ENCODE data around the gene KIF11. TPM values are rescaled to one million over a fixed set of nuclear protein-coding genes. Genes with fewer than 3 reads are reported as not detected.

KIF11 gene
- total and polyA plus RNA-seq, 9 of the 15 experiments (the other 6 are each of a cell fraction or from before 2014, with no cell fraction given), result 11.3 to 54.4 (median 29.2) TPM

- in situ Hi-C loops (cut with MboI) (loop anchor here (5.0 kb wide), 1 partner anchor 58 kb away; no protein-coding TSS in a partner anchor), intact Hi-C loops (cut with micrococcal nuclease) (no loop called here)
- FAIRE-seq (peak; percentile 6), DNase-seq (ENCODE audit: extremely low read depth in 1 of 4, low spot score in 3 of 4) (peak in 2 of 4 experiments; percentile 49 to 78), ATAC-seq (peak; percentile 50)
- ChIA-PET POLR2A (interaction anchor here (0.6 to 1.6 kb wide), 6 partner anchors 9 to 372 kb away, joined by 3 to 5 read pairs (median 3); no protein-coding TSS in a partner anchor), CTCF (ENCODE audit: low intra/inter-chr PET ratio) (no interaction called here)
- H3K36me3 ChIP-seq (ENCODE audit: control insufficient read depth, insufficient read depth, low read length), result peaks cover 14% of the 10 kb centered on the region
- no peaks in the 10 kb centered on the region for H3K9me1 ChIP-seq (ENCODE audit: control insufficient read depth, insufficient read depth, low read length)
- no TSS peak for BruUV-seq (replicated peaks)
- H3K4me2 ChIP-seq (ENCODE audit: insufficient read depth, low read length), result peak overlapping the region; percentile 78
- WGBS (ENCODE audit: insufficient coverage, low coverage, missing lambda C conversion rate), result under 1% methylated on average over 24 of the region's 32 CpGs
- H3K4me3 ChIP-seq, result peak overlapping the region; percentile 37
- peak overlapping the region; percentile 87 for H3K27ac ChIP-seq (ENCODE audit: extremely low read depth, low read depth, low read length)
- H3K79me2 ChIP-seq (ENCODE audit: control insufficient read depth, insufficient read depth, low read length), result peaks cover 21% of the 10 kb centered on the region
- no peaks in the 10 kb centered on the region for H3K9me3 ChIP-seq (replicated peaks; ENCODE audit: control insufficient read depth, insufficient read depth, low read depth, low read length)
- peaks cover 19 to 31% of the 10 kb centered on the region in 2 experiments; a peak in 4 of 5 replicates for H3K4me1 ChIP-seq (replicated peaks in 1 of 2; ENCODE audit: control insufficient read depth in 2 of 2, insufficient read depth in 2 of 2, low read length in 2 of 2)
- no peaks in the 10 kb centered on the region for H3K27me3 ChIP-seq (ENCODE audit: control insufficient read depth in 2 of 2, insufficient read depth in 2 of 2, low read length in 2 of 2)
- no peaks in the 10 kb centered on the region for H4K20me1 ChIP-seq (replicated peaks; ENCODE audit: control insufficient read depth, insufficient read depth, low read length)
- peak overlapping the region; percentile 93 for H2AFZ ChIP-seq (ENCODE audit: low read depth, low read length)
- H3K9ac ChIP-seq (ENCODE audit: insufficient read depth in 1 of 2, low read depth in 2 of 2, low read length in 2 of 2), result peak overlapping the region; percentile 77 to 88
- TF ChIP-seq CUX1 (CRISPR knock-in tag; IDR thresholded peaks at IDR 0.05), result no peak
- no peak for TF ChIP-seq NCOA4 (IDR thresholded peaks at IDR 0.05; ENCODE audit: partially characterized antibody)
- TF ChIP-seq ZBTB11 (CRISPR knock-in tag; IDR thresholded peaks at IDR 0.05), result peak in 1 of 3 experiments; percentile 79; a peak in 2 of 6 replicates
- TF ChIP-seq TOE1 (IDR thresholded peaks at IDR 0.05; ENCODE audit: borderline replicate concordance), result peak; percentile 33; the same call in 1 of the 2 replicates
- TF ChIP-seq TOE1 (CRISPR knock-in tag; IDR thresholded peaks at IDR 0.05; ENCODE audit: borderline replicate concordance, low read depth), result no peak
- 0 out of 2 replicates have a peak, but pooled peaks have one; percentile 18 for TF ChIP-seq NCOA1 (IDR thresholded peaks at IDR 0.05; ENCODE audit: low read depth)
- no peak for TF ChIP-seq PRMT5 (CRISPR knock-in tag; IDR thresholded peaks at IDR 0.05)
- no peak for TF ChIP-seq ZNF551 (CRISPR knock-in tag; IDR thresholded peaks at IDR 0.05)
- TF ChIP-seq ZNF444 (CRISPR knock-in tag; IDR thresholded peaks at IDR 0.05), result no peak
- TF ChIP-seq HNRNPUL1 (IDR thresholded peaks at IDR 0.05; ENCODE audit: low read length), result no peak
Observed at GRCh38 chr10:92699518-92700381, 106.8 kb downstream of the KIF11 start.

All from K562 (cell line).